SH-SY5Y (cell line): ENCODE results near the gene CLCN7.

Experiments
- GATA2 ChIP-seq: IDR thresholded peaks from 2 replicates; pipeline ENCODE4 v1.6.1; 2011; ENCODE audit warnings: mild to moderate bottlenecking, low read depth, low read length
- GATA3 ChIP-seq: IDR thresholded peaks from 2 replicates; pipeline ENCODE4 v1.6.1; 2011; ENCODE audit warnings: low read depth, mild to moderate bottlenecking, low read length, moderate library complexity

Gene CLCN7

DNA sequence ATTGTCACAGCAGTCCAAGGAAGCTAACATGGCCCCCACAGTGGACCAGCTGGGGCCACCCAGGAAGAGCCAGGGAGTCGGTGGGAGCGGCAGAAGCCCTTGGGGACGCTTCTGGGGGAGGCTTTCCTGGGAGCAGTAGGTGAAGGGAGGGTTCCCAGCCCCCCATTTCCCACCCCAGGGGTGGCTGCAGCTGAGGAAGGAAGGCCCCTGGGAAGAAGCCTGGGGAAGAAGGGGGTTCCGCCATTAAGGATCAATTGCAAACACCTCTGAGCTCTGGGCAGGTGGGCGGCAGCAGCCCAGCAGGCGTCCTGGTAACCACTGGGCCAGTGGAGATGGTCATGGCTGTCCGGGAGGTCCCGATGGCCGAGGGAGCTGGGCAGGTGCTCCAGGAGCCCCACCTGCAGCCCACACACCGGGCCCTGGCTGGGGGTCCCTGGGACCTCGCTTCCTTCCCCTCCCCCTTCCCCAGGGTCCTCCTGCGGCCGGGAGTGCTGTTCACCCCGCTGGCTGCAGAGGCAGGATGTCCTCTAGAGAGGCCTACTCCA, 44.5 kb downstream of the CLCN7 start:
- TF ChIP-seq GATA2 = no peak
- no peak for TF ChIP-seq GATA3

GRCh38 chr16:1429631-1430030, 45.2 kb downstream of the CLCN7 start:
- TF ChIP-seq GATA3 = no peak
- TF ChIP-seq GATA2 = no peak

DNA sequence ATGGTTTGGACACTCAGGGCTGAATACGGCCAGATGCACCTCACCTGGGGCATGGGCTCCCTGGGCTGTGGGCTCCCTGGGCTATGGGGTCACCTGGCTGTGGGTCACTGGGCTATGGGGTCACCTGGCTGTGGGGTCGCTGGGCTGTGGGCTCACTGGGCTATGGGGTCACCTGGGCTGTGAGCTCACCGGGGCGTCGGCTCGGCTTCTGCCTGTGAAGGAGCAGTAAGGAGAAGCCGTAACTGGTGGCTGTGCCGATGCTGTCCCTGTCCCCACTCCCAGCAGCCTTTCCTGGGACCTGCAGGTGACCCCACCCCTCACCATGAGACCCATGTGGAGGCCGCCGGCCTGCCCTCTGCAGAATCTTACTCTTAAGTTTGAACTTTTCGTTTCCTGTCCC, 45.8 kb downstream of the CLCN7 start:
- TF ChIP-seq GATA2 (no peak), GATA3 (no peak)

DNA sequence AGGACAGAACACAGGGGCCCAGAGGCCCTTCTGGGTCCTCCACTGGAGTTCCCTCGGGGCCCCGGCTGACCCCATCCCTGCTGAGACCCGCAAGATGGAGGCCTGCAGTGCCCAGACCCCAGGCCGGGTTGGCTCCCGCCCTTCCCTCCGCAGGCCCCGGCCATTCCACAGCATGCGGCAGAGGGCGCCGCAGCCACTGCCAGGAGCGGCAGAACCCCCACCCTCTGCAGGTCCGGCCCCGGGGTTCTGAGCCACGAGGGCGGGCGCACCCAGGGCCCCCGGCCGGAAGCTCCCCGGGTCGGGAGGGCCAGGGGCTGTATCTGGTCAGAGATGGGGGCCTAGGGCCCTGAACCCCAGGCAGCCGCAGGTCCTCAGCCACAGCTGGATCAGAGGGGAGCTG, 46.3 kb downstream of the CLCN7 start:
- TF ChIP-seq GATA3 (no peak), GATA2 (no peak)

DNA sequence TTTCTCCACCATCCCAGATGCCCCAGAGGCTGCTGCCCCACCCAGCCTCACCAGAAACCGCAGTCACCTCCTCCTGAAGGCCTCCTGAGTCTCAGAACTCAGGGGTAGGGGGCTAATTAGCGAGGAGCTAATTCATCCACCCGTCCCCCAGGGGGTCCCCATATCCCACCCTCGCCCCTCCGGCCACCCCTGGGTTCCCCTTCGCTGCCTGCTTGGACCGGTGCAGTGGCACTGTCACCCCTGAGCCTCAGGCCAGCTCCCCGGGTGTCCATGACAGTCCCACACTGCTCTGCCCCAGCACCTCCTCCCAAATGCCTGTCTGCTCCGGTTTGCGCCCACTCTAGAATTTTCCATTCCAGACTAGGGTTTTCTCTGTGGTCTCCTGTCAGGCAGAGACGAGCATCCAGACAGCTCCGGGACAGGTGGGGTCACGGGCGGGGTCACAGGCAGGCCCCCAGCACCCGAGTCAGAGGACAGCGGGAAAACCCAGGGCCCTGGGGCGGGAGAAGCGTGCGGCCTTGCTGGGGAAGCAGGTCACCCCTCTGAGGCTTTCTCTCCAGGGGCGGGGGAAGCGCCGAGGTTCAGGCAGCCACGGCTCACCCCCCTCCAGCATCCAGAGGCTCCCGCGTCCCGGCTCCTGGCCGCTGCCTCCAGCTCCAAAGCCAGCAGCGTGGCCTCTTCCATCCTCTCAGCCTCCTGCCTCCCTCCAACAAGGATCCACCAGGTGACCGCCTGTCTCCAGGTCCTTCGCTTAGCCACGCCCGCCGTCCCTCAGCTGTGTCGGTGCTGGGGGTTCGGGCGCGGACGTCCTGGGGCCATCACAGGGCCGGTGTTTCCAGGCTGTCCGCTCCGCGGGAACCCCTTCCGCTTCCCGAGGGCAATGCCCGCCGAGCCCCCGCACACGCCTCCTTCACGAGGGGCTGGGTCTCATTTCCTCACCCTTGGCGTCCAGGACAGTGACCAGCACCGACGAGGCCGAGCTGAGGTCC, 47.1 kb downstream of the CLCN7 start:
- TF ChIP-seq GATA2 (no peak), GATA3 (no peak)

DNA sequence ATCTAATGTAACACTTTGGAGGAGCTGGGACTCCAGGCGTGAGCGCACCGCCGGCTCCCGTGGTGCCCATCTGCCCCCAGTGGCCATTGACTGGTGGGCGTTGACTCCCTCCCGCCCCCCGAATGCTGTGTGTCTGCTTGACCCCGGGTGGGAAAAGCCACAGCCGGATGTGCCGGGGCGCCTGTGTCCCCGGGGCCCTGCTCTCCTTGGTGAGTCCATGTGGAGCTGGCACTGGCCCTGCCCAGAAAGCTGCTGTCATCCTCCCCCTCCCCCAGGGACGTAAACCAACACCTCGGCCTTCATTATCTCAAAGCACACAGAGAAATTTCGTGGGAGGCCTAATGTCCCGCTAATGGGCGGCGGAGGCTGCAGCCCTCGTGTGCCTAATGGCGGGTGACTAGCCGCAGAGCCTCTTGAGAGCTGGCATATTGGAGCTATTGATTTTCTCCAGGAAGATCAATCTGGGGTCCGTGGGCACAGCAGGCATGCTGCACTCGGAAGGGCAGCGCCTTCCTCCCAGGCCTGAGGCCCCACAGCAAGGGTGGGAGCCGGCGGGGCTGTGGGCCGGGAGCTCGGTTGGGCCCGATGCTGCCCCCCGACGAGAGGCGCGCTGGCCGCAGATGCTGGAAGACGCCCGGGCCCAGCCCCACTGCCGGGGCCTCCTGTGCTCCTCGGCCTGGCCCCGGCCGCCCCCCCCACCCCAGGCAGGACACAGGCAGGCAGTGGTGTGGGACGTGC, 47.9 kb downstream of the CLCN7 start:
- TF ChIP-seq GATA2 (no peak), GATA3 (no peak)

GRCh38 chr16:1425616-1426370, 49.0 kb downstream of the CLCN7 start:
- no peak for TF ChIP-seq GATA2
- no peak for TF ChIP-seq GATA3

- TF ChIP-seq GATA3 = no peak
- TF ChIP-seq GATA2 = no peak
Observed at GRCh38 chr16:1424028-1424427, 50.8 kb downstream of the CLCN7 start.

GRCh38 chr16:1422076-1422475, 52.8 kb downstream of the CLCN7 start:
- TF ChIP-seq GATA3 (no peak), GATA2 (no peak)

DNA sequence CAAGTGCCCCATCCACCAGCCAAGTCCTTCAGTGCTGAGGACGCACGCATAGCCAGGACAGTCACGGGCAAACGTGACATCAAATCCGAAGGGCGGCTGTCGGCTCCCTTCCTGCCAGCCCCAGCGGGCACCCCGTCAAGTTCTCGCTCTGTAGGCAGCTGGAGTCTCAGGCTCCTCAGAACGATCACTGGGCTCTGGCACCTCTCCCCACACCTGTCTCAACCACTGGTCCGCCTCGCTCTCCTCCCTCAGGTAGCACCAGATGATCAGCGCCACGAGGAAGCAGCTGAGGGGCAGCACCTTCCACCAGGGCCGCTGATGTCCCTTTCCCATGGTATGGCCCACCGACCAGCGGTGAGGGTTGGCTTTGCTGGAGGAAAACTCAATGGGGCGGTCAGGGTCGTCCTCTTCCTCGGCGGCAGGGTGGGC, 54.7 kb downstream of the CLCN7 start:
- TF ChIP-seq GATA2 (no peak), GATA3 (no peak)

DNA sequence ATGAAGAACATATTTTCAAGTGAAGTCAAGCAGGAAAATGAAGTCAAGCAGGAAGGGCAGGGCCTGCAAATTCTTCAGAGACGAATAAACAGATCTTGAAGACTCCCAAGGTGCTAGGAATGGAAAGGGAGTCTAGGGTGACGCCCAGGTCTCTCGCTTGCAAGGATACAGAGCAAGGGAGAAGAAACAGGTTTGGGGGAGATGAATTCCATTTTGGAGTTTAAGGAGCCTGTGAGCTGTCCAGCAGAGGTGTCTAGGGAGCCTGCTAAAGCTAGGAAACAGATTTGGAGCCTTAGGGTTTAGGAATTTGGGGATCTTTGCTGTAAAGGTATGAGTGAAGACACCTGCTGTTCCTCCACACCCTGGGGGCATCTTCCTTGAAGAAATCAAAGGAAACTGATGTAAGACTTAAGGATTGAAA, 58.3 kb downstream of the CLCN7 start:
- TF ChIP-seq GATA3 (no peak), GATA2 (no peak)

- TF ChIP-seq GATA2 = no peak
- TF ChIP-seq GATA3 = no peak
Observed at GRCh38 chr16:1414532-1415260, 60.1 kb downstream of the CLCN7 start, which contains the start of gene UNKL. Gene UNKL, minus strand, starts transcription at chr16:1414704. Its CDS starts 13 bp downstream, at chr16:1414691.

DNA sequence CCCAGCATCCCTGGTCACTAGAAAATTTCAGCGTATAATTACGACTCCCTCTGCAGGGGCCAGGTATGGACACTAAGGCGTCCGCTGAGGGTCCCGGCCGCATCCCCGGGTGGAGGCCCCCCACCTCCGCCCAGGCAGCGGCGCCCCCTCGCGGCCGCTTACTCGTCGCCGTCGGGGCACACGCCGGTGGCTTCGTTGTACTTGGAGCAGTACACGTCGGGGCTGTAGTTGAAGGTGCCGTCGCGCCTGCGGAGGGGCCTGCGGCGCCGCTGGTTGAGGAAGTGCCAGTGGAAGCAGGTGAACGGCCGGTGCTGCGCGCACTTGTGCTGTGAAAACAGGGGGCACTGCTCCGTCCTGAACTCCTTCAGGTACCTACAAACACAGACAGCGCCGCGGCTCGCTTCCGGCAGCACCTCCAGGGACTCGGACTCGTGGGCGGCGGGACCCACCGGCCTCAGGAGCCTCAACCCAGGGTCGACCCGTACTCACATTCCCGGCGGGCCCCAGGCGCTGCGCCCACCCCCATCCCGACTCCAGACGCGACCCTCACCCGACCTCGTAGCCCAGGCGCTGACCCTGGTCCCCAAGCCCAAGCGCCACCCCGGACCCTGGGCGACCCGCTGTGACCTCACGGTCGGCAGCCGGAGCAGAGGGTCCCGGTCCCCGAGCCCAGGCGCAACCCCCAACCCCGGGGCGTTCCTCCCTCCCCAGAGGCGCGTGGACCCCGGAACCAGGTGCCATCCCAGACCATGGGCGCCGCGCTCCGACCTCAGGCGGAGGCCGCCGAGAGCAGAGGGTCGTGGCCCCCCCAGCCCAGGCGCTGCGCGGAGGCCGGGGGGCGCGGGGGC, 60.9 kb downstream of the CLCN7 start:
- TF ChIP-seq GATA3 (no peak), GATA2 (no peak)
